Gastrocnemius medialis (tissue), 4 donors: Measurements from ENCODE around the gene DYRK1A.

Source experiments
- CTCF ChIP-seq, 5 experiments: fragments of 450-650 bp in 3 of 5; fragments of 200-600 bp in 2 of 5; sonication (generic) in 2 of 5; IDR thresholded peaks in 4 of 5; conservative IDR thresholded peaks in 1 of 5; 1 replicate in 4 of 5; 2 replicates in 1 of 5; pipeline ENCODE4 v1.5.1; 2016 to 2019; ENCODE audit warnings: antibody characterized with exemption in 5 of 5, mild to moderate bottlenecking in 3 of 5, moderate library complexity in 3 of 5
- POLR2A ChIP-seq, 2 donors: fragments of 450-650 bp; IDR thresholded peaks; one replicate each; pipeline ENCODE4 v1.6.1; 2017; ENCODE audit warnings: antibody characterized with exemption in 2 of 2, mild to moderate bottlenecking in 2 of 2, moderate library complexity in 2 of 2

- TF ChIP-seq CTCF (IDR thresholded peaks at IDR 0.05 in 4 of 5, conservative IDR thresholded peaks at IDR 0.05 in 1 of 5) (no peak), POLR2A (IDR thresholded peaks at IDR 0.05) (no peak)
Observed at GRCh38 chr21:37558676-37559211, 192.2 kb downstream of the DYRK1A start.
